Activated naive CD4-positive, alpha-beta T cell (primary cell): ENCODE results near the gene SNAPIN.

ENCODE experiments used
- DNase-seq, 4 experiments: peaks; one replicate each; lab custom pipeline; 2025; lab: John Stamatoyannopoulos, UW

Gene SNAPIN

GRCh38 chr1:153678519-153679336, 20.2 kb downstream of the SNAPIN start, which contains the start of gene NPR1:
TSS of gene NPR1 (plus strand) at chr1:153678688. CDS start at chr1:153679109, 421 bp downstream.
- DNase-seq, result no peak

- DNase-seq, result peak in 1 of 4 experiments; percentile 28
Observed at GRCh38 chr1:153679337-153680119, 21.0 kb downstream of the SNAPIN start.

- no peak for DNase-seq
Observed at GRCh38 chr1:153680120-153680403, 21.6 kb downstream of the SNAPIN start.

- DNase-seq, result no peak
Observed at GRCh38 chr1:153682730-153683129, 24.2 kb downstream of the SNAPIN start.

DNA sequence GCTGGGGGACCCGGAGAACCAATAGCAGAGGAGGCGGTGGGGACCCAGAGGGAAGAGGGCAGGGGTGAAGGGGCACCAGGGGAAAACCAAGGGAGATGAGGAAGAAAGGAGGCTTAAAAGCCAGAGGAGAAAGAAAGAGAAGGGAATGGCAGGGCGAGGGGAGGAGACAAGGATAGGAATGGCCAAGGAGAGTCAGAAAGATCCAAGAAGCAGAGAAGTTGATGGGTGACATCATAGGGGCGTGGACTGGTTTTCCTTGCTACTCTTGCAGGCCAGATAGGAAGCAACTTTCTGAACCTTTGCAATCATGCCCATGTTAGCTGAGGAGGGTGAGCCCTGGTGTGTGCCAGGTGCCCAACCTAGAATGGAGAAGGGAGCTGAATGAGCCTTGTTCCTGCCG, 25.4 kb downstream of the SNAPIN start:
- DNase-seq, result no peak

- no peak for DNase-seq
Observed at GRCh38 chr1:153684892-153685291, 26.4 kb downstream of the SNAPIN start.

- DNase-seq, result no peak
Observed at GRCh38 chr1:153685544-153686340, 27.2 kb downstream of the SNAPIN start.

DNA sequence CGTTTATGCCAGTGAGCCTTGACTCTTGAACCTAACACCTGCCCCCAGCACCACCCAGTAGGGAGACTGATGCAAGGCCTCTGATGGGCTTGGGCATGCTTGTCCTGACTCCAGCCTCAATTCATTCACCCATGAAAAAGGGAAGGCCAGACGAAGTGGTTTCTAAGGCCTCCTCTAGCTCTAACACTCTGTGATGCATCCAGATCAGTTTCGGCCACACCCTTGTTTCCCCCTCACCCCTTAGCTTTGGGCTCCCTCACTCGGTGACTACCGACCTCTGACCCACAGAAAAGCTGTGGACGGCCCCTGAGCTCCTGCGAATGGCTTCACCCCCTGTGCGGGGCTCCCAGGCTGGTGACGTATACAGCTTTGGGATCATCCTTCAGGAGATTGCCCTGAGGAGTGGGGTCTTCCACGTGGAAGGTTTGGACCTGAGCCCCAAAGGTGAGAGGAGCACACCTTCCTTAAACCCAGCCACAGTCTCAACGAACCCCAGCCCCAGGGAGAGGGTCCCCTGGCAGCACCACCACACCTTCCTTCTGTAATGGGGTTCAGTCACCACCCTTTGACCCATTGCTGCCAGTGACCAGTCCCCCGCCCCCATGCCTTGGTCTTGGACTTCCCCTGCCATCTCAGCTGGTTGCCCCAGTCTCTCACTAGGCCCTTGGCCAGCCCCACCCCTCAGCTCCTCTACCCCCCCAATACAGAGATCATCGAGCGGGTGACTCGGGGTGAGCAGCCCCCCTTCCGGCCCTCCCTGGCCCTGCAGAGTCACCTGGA, 29.0 kb downstream of the SNAPIN start:
- DNase-seq, result no peak

GRCh38 chr1:153688276-153688675, 29.8 kb downstream of the SNAPIN start:
- DNase-seq, result no peak

- DNase-seq, result no peak
Observed at GRCh38 chr1:153688736-153689328, 30.3 kb downstream of the SNAPIN start.

DNA sequence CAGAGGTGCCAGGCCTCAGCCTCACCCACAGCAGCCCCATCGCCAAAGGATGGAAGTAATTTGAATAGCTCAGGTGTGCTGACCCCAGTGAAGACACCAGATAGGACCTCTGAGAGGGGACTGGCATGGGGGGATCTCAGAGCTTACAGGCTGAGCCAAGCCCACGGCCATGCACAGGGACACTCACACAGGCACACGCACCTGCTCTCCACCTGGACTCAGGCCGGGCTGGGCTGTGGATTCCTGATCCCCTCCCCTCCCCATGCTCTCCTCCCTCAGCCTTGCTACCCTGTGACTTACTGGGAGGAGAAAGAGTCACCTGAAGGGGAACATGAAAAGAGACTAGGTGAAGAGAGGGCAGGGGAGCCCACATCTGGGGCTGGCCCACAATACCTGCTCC, 35.0 kb downstream of the SNAPIN start:
- DNase-seq, result no peak

DNA sequence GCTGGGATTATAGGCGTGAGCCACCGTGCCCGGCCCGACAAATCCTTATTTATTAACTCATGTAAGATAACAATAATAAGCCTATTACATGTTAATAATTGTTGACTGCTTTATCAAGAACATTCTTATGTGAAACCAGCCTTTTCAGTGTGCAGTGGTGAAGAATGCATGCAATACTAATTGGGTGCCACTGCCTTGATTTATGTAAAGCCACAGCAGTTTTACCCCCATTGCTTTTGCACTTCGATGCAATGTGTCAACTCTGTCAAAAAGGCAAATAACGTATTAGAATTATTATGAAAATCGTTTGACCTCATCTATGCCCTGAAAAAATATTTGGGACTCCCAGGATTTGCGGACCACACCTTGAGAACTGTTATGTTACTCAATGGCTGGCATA, 38.2 kb downstream of the SNAPIN start:
- DNase-seq, result no peak

- DNase-seq, result no peak
Observed at GRCh38 chr1:153697191-153698019, 38.9 kb downstream of the SNAPIN start.

DNA sequence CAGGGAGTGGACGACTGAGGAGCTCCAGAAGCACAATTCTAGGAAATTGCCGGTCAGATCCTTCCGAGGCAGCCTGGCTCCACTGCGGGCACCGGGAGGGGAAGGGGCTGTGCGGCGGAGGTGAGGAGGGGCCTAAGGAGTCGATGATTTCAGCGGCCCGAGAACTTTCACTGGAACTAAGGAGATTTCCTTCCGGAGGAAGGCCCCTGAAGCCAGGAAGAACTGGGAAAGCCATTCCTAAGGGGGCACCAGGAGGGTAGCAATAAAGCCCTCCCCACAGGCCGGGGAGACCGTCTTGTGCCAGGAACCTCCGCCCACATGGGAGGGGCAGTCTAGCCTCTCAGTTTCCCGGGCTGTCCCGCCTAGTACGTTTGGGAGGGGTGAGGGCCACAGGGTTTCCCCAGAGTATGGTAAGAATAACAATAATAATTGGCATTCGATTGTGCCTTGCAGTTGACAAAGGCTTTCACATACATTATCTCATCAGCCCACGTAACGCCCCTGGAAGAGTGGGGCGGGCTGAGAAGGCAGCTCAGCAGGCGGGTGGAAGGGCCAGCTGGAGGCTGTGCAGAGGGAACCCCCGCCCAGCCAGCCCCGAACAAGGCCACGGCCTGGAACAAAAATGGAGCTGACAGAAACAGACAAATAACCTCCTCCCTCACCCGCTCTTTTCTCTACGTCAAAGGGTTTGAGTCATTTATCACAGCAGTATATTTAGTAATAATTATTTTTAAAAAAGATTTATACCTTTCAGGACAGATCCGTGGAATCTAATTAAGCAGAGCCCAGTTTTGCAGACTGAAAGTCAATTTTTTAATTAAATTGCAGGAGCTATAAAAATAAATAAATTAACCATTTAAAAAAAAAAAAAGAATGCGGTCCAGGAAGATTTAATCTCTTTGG, 39.8 kb downstream of the SNAPIN start:
- DNase-seq, result no peak

DNA sequence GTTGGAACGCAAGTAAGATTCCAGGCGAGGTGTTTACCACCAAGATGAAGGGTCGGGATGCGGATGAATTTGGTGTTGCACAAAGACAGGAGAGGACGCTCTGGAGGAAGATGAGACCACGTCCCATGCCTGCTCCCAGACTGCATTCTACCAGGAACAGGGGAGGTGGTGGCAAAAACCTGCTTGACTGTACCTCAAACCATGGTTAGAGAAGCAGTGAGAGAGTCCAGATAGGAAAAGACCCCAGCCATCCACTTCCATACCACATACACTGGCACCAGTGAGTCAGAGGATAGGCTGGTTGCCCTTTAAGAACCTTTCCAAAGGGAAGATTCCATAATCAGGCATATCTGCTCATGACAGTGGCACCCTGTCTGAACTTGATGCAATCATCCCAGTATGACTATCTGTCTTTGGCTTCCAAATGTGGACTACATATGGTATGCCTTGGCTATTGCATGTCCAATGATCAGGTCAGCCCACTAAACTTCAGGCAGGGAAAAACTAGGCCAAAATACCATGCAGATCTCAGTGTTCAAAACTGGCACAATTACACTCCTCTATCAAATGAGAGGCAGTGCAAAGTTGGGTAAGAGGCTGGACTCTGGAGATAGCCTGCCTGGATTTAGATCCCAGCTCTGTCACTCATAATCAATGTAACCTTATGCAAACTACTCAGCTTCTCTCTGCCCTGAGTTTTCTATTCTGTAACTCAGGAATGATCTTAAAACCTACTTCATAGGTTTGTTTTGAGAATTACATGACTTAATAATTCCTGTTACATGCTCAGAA, 40.6 kb downstream of the SNAPIN start:
- DNase-seq, result no peak

DNA sequence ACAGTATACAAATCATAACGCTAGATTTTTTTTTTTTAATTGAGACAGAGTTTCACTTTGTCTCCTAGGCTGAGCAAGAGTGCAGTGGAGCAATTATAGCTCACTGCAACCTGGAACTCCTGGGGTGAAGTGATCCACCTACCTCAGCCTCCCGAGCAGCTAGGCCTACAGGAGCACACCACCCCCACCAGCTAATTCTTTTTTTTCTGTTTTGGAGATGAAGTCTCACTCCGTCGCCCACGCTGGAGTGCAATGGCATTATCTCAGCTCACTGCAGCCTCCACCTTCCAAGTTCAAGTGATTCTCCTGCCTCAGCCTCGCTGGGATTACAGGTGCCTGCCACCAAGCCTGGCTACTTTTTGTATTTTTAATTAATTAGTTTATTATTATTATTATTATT, 41.3 kb downstream of the SNAPIN start:
- no peak for DNase-seq

- no peak for DNase-seq
Observed at GRCh38 chr1:153705484-153705883, 47.0 kb downstream of the SNAPIN start.

DNA sequence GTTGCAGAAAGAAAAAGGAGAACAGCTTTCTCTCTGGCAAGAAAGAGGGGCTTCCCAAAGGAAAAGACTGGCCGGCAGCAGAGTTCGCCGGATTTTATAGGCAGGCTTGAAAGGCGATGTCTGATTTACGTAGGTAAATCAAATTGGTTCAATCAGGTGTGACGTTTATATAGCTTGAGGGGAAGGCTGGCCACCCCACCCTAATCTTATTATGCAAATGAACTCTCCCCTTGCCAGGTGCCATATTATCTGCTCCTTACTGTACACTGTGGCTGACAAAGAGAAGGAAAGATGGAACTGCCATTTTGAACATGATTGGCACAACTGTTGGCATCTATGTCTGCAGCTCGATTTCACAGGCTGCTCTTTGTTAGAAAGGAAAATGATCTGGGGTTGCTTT, 52.5 kb downstream of the SNAPIN start:
- no peak for DNase-seq
